NCI-H1417 (cell line): Measurements from ENCODE around the gene USP37.

Experiments used
- DNase-seq, 3 experiments: peaks; one replicate each; lab custom pipeline; 2025; lab: John Stamatoyannopoulos, UW

The USP37 gene

GRCh38 chr2:218402491-218402901 lies 165.7 kb downstream of the USP37 start:
- DNase-seq, result no peak

GRCh38 chr2:218401890-218402289 lies 166.3 kb downstream of the USP37 start:
- DNase-seq, result no peak

- DNase-seq, result no peak
Measured at GRCh38 chr2:218400930-218401881, 166.9 kb downstream of the USP37 start.
